Kidney epithelial cell (primary cell): Measurements from ENCODE around the gene ACSS3. TPM values are rescaled to one million over a fixed set of nuclear protein-coding genes. Genes with fewer than 3 reads are reported as not detected.

Source experiments
- DNase-seq: peaks from one replicate; pipeline ENCODE4 v3.0.0-alpha.2; 2010; ENCODE audit warnings: low read depth
- H3K27me3 ChIP-seq: 2 replicates; pipeline ENCODE4 v1.6.0; 2011; ENCODE audit warnings: low read length; ENCODE audit not compliant: control insufficient read depth, insufficient read depth
- H3K36me3 ChIP-seq: 2 replicates; pipeline ENCODE4 v1.5.1; 2011; ENCODE audit warnings: low read length; ENCODE audit not compliant: control insufficient read depth, insufficient read depth
- H3K4me3 ChIP-seq: 2 replicates; pipeline ENCODE4 v1.5.1; 2011; ENCODE audit warnings: low read depth, mild to moderate bottlenecking, control low read depth, low read length
- total RNA-seq: library from RNA; depleted of rRNA; stranded (reverse); fragments of >200 nt; gene quantifications from 2 replicates; pipeline ENCODE4 v1.2.3, GENCODE V29; 2015
- TF ChIP-seq, protein P1 (sequence below): IDR thresholded peaks from 2 replicates; pipeline ENCODE4 v1.5.1; 2011; ENCODE audit warnings: mild to moderate bottlenecking, moderate library complexity, low read length, control low read depth, inconsistent platforms; ENCODE audit not compliant: insufficient read depth, poor library complexity, severe bottlenecking

ACSS3 gene
- total RNA-seq, 1 donor from 2014 or later = 5.5 TPM

- H3K4me3 ChIP-seq = no peak overlapping the region
- no peak for DNase-seq
- H3K27me3 ChIP-seq = no peaks in the 10 kb centered on the region
- TF ChIP-seq, protein P1, sequence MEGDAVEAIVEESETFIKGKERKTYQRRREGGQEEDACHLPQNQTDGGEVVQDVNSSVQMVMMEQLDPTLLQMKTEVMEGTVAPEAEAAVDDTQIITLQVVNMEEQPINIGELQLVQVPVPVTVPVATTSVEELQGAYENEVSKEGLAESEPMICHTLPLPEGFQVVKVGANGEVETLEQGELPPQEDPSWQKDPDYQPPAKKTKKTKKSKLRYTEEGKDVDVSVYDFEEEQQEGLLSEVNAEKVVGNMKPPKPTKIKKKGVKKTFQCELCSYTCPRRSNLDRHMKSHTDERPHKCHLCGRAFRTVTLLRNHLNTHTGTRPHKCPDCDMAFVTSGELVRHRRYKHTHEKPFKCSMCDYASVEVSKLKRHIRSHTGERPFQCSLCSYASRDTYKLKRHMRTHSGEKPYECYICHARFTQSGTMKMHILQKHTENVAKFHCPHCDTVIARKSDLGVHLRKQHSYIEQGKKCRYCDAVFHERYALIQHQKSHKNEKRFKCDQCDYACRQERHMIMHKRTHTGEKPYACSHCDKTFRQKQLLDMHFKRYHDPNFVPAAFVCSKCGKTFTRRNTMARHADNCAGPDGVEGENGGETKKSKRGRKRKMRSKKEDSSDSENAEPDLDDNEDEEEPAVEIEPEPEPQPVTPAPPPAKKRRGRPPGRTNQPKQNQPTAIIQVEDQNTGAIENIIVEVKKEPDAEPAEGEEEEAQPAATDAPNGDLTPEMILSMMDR = no peak
- H3K36me3 ChIP-seq = no peaks in the 10 kb centered on the region
Measured at GRCh38 chr12:81086342-81086741, 8.5 kb downstream of the ACSS3 start.

GRCh38 chr12:81088221-81088620 is 10.3 kb downstream of the ACSS3 start:
- DNase-seq = no peak
- no peaks in the 10 kb centered on the region for H3K36me3 ChIP-seq
- H3K4me3 ChIP-seq = no peak overlapping the region
- TF ChIP-seq, protein P1 = no peak
- no peaks in the 10 kb centered on the region for H3K27me3 ChIP-seq

GRCh38 chr12:81089412-81089811 is 11.5 kb downstream of the ACSS3 start:
- Histone ChIP-seq H3K4me3 (no peak overlapping the region), H3K36me3 (no peaks in the 10 kb centered on the region), H3K27me3 (no peaks in the 10 kb centered on the region)
- TF ChIP-seq, protein P1 = no peak
- no peak for DNase-seq

DNA sequence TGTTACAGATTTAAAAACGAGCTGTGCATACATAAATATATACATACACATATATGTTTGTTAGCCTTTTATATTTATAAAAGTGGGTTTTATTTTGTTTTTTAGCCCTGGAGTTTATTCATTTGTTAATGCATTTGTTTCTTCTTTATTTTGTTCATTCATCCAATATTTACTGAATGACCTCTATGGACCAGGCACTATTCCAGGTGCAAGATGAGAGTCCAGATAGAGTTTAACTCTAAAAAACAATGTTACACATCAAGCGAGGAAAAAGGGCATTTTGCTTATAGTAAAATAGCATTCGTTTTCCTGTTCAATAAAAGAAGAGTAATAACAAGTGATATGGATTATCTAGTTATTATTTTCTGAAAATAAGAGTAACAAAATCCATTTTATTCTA is 14.2 kb downstream of the ACSS3 start:
- no peaks in the 10 kb centered on the region for H3K27me3 ChIP-seq
- TF ChIP-seq, protein P1 = no peak
- no peaks in the 10 kb centered on the region for H3K36me3 ChIP-seq
- no peak overlapping the region for H3K4me3 ChIP-seq
- DNase-seq = no peak

DNA sequence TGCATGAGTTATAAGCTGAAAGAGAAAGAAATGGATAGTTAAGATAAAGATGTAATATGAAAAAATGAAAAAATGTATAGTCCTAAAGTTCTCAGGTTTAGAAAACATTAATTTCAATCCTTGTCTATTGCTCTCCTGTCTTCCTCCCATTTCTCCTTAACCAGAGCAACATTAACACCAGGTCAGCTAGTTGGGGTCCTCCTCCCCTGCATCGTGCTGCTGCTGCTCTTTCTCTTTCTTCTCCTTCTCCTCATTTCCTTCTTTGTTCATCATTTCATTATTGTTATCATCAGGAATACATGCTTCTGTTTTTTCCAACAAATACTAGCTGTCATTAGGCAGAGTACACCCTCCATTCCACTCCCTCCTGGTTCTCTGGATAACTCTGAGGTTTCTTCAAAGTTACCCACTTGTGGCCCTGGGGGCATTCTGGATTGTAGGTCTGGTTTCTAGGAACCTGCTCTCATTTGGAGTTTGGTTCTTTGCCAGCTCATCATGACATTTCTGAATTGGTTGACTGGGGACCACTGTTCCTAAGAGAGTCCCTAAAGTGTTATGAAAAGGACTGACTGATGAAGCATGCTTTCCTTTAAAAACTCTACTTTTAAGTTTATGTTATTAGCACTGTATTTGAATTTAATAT is 17.0 kb downstream of the ACSS3 start:
- DNase-seq = no peak
- H3K27me3 ChIP-seq = no peaks in the 10 kb centered on the region
- TF ChIP-seq, protein P1 = no peak
- H3K4me3 ChIP-seq = no peak overlapping the region
- no peaks in the 10 kb centered on the region for H3K36me3 ChIP-seq
